Keratinocyte (primary cell): ENCODE measurements around the gene CHD2. TPM values are rescaled to one million over a fixed set of nuclear protein-coding genes. Genes with fewer than 3 reads are reported as not detected.

ENCODE experiments used
- DNase-seq: peaks from one replicate; pipeline ENCODE4 v3.0.0-alpha.2; 2011; ENCODE audit warnings: low read depth, missing footprints, low spot score
- FAIRE-seq: peaks from 2 replicates; lab custom pipeline; 2011; peaks lifted over from hg19 to GRCh38; lab: Jason Lieb, UNC
- H2AFZ ChIP-seq: 2 replicates; pipeline ENCODE4 v1.6.0; 2012; ENCODE audit warnings: low read length, control low read depth, inconsistent platforms; ENCODE audit not compliant: control insufficient read depth
- H3K27ac ChIP-seq: 2 replicates; pipeline ENCODE4 v1.5.1; 2011; ENCODE audit warnings: low read length; ENCODE audit not compliant: control insufficient read depth, insufficient read depth
- H3K27me3 ChIP-seq: 3 replicates; pipeline ENCODE4 v1.6.0; 2011; ENCODE audit warnings: low read length; ENCODE audit not compliant: control insufficient read depth, insufficient read depth; ENCODE audit errors: extremely low read depth
- H3K36me3 ChIP-seq, 2 experiments: 2 replicates in 1 of 2; 3 replicates in 1 of 2; pipeline ENCODE4 v1.5.1; 2011; ENCODE audit warnings: low read length in 2 of 2, mild to moderate bottlenecking in 1 of 2; ENCODE audit not compliant: control insufficient read depth in 2 of 2, insufficient read depth in 2 of 2; ENCODE audit errors: extremely low read depth in 1 of 2
- H3K4me1 ChIP-seq: 3 replicates; pipeline ENCODE4 v1.5.1; 2011; ENCODE audit warnings: low read length; ENCODE audit not compliant: control insufficient read depth, insufficient read depth; ENCODE audit errors: extremely low read depth
- H3K4me2 ChIP-seq: 3 replicates; pipeline ENCODE4 v1.6.0; 2011; ENCODE audit warnings: low read depth, low read length; ENCODE audit not compliant: control insufficient read depth, insufficient read depth; ENCODE audit errors: extremely low read depth
- H3K4me3 ChIP-seq, 3 experiments: fragments of 200-600 bp in 1 of 3; sonication (generic) in 1 of 3; 2 replicates in 2 of 3; 3 replicates in 1 of 3; pipeline ENCODE4 v1.5.1; 2011 to 2016; ENCODE audit warnings: low read length in 3 of 3, mild to moderate bottlenecking in 3 of 3, control low read depth in 2 of 3, inconsistent platforms in 1 of 3, low read depth in 1 of 3, mixed read lengths in 1 of 3, mixed run types in 1 of 3, moderate library complexity in 1 of 3; ENCODE audit not compliant: control insufficient read depth in 2 of 3, insufficient read depth in 2 of 3; ENCODE audit errors: extremely low read depth in 1 of 3
- H3K79me2 ChIP-seq: 2 replicates; pipeline ENCODE4 v1.6.0; 2012; ENCODE audit warnings: low read length; ENCODE audit not compliant: control insufficient read depth, insufficient read depth
- H3K9ac ChIP-seq: 3 replicates; pipeline ENCODE4 v1.6.0; 2011; ENCODE audit warnings: low read length; ENCODE audit not compliant: control insufficient read depth, insufficient read depth; ENCODE audit errors: extremely low read depth
- H3K9me1 ChIP-seq: 3 replicates; pipeline ENCODE4 v1.6.0; 2011; ENCODE audit warnings: low read length; ENCODE audit not compliant: control insufficient read depth, insufficient read depth; ENCODE audit errors: extremely low read depth
- H3K9me3 ChIP-seq: 2 replicates; pipeline ENCODE4 v1.5.1; 2012; ENCODE audit warnings: low read depth, low read length; ENCODE audit not compliant: control insufficient read depth
- H4K20me1 ChIP-seq: 3 replicates; pipeline ENCODE4 v1.6.0; 2011; ENCODE audit warnings: low read length; ENCODE audit not compliant: control insufficient read depth, insufficient read depth; ENCODE audit errors: extremely low read depth
- EZH2 ChIP-seq: IDR thresholded peaks from one replicate; pipeline ENCODE4 v1.6.1; 2012; ENCODE audit warnings: inconsistent platforms, mild to moderate bottlenecking, low read length, moderate library complexity
- dilution Hi-C: fragments of 300-500 bp; cut with MboI; formaldehyde crosslinking; loops from one replicate; pipeline ENCODE4 v1.7.0; 2020; ENCODE audit warnings: low sequenced_read_pairs; ENCODE audit not compliant: extremely low pct_ligation_motif_present
- polyA plus RNA-seq, 5 experiments: library from polyadenylated mRNA; depleted of rRNA in 3 of 5; stranded (reverse) in 3 of 5; stranded (forward) in 1 of 5; unstranded in 1 of 5; fragments of >200 nt; gene quantifications; 1 replicate in 1 of 5; 2 replicates in 3 of 5; 3 replicates in 1 of 5; pipeline versions ENCODE4 v1.2.1 to v1.2.3, GENCODE V29; 2011 to 2012; ENCODE audit warnings: missing spikeins in 2 of 5, low read depth in 1 of 5, low replicate concordance in 1 of 5
- TF ChIP-seq, protein P1 (sequence below), 3 experiments: IDR thresholded peaks in 1 of 3; conservative IDR thresholded peaks in 1 of 3; optimal IDR thresholded peaks in 1 of 3; 2 replicates in 2 of 3; 3 replicates in 1 of 3; pipeline versions ENCODE3 to v1.5.1; 2011; ENCODE audit warnings: low read length in 3 of 3, mild to moderate bottlenecking in 3 of 3, moderate library complexity in 2 of 3, control low read depth in 1 of 3, inconsistent platforms in 1 of 3; ENCODE audit not compliant: insufficient read depth in 2 of 3; ENCODE audit errors: extremely low read depth in 1 of 3

Gene CHD2
- polyA plus RNA-seq, 1 donor (not counting 4 experiments of a cell fraction or from before 2014, with no cell fraction given), result 62.0 TPM

DNA sequence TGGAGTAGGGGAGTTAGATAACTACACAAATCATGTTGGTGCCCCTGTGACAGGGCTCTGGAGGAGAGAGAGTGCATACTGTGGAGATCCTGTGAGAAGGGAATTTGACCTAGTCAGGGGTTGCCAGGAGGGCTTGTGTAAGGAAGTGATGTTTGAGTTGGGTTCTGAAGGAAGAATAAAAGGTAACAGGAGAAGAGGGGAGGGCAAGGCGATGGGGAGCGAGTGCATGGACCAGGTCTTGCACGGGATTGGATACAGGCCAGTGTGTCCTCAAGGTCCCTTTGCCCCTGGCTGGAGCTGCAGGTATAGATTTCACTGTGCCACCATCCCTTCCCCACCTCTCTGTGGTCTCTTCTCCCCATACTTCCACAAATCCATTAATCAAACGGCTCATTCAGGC, 105.0 kb downstream of the CHD2 start:
- H3K27ac ChIP-seq, result no peak overlapping the region
- H3K27me3 ChIP-seq, result no peaks in the 10 kb centered on the region
- H3K9me3 ChIP-seq, result no peaks in the 10 kb centered on the region
- no peaks in the 10 kb centered on the region for H4K20me1 ChIP-seq
- H3K4me2 ChIP-seq, result no peak overlapping the region
- no peak overlapping the region for H2AFZ ChIP-seq
- H3K4me1 ChIP-seq, result no peaks in the 10 kb centered on the region
- no peak overlapping the region for H3K4me3 ChIP-seq
- H3K9me1 ChIP-seq, result no peaks in the 10 kb centered on the region
- H3K79me2 ChIP-seq, result peaks cover 2% of the 10 kb centered on the region
- TF ChIP-seq, protein P1, sequence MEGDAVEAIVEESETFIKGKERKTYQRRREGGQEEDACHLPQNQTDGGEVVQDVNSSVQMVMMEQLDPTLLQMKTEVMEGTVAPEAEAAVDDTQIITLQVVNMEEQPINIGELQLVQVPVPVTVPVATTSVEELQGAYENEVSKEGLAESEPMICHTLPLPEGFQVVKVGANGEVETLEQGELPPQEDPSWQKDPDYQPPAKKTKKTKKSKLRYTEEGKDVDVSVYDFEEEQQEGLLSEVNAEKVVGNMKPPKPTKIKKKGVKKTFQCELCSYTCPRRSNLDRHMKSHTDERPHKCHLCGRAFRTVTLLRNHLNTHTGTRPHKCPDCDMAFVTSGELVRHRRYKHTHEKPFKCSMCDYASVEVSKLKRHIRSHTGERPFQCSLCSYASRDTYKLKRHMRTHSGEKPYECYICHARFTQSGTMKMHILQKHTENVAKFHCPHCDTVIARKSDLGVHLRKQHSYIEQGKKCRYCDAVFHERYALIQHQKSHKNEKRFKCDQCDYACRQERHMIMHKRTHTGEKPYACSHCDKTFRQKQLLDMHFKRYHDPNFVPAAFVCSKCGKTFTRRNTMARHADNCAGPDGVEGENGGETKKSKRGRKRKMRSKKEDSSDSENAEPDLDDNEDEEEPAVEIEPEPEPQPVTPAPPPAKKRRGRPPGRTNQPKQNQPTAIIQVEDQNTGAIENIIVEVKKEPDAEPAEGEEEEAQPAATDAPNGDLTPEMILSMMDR (optimal IDR thresholded peaks at IDR 0.05 in 1 of 3, IDR thresholded peaks at IDR 0.05 in 1 of 3, conservative IDR thresholded peaks at IDR 0.05 in 1 of 3; ENCODE audit: extremely low read depth in 1 of 3, insufficient read depth in 2 of 3, low read length in 3 of 3), result no peak
- TF ChIP-seq EZH2, result no peak
- peaks cover 34 to 53% of the 10 kb centered on the region in 2 experiments for H3K36me3 ChIP-seq
- dilution Hi-C loops, result no loop called here
- FAIRE-seq, result no peak
- no peak for DNase-seq
- H3K9ac ChIP-seq, result no peak overlapping the region

DNA sequence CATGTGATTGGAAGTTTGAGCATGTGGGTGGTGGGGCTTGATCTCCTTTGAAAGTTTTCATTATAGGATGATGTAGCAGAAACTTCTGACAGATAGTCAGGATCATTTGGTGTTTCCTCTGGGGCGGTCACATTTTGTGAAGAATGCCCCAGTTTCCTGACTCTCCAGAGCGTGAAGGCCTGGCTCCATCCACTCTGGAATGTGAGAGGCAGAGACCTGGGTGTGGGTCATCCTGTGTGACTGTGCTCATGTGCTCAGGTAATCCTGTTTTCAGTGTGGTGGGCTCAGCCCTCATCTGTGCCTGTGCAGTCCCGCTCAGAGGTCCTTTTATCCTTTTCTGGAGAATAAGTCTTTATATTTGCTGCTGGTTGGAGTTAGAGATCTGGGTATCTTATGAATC, 107.9 kb downstream of the CHD2 start:
- H3K27me3 ChIP-seq, result no peaks in the 10 kb centered on the region
- peaks cover 33 to 53% of the 10 kb centered on the region in 2 experiments for H3K36me3 ChIP-seq
- peaks cover 2% of the 10 kb centered on the region for H3K79me2 ChIP-seq
- H3K4me2 ChIP-seq, result no peak overlapping the region
- dilution Hi-C loops, result no loop called here
- H2AFZ ChIP-seq, result no peak overlapping the region
- no peak overlapping the region for H3K9ac ChIP-seq
- H3K4me3 ChIP-seq, result no peak overlapping the region
- H4K20me1 ChIP-seq, result no peaks in the 10 kb centered on the region
- FAIRE-seq, result no peak
- TF ChIP-seq EZH2, result no peak
- TF ChIP-seq, protein P1 (optimal IDR thresholded peaks at IDR 0.05 in 1 of 3, IDR thresholded peaks at IDR 0.05 in 1 of 3, conservative IDR thresholded peaks at IDR 0.05 in 1 of 3; ENCODE audit: extremely low read depth in 1 of 3, insufficient read depth in 2 of 3, low read length in 3 of 3), result no peak
- H3K27ac ChIP-seq, result no peak overlapping the region
- H3K4me1 ChIP-seq, result no peaks in the 10 kb centered on the region
- H3K9me3 ChIP-seq, result no peaks in the 10 kb centered on the region
- no peak for DNase-seq
- H3K9me1 ChIP-seq, result no peaks in the 10 kb centered on the region
